NB4 (cell line): ENCODE data around the gene UBL7.

Experiments
- DNase-seq: peaks from one replicate; pipeline ENCODE4 v3.0.0; 2010; ENCODE audit warnings: low read depth
- H3K4me3 ChIP-seq: one replicate; pipeline ENCODE4 v1.5.1; 2011; ENCODE audit warnings: mild to moderate bottlenecking, low read depth, low read length, moderate library complexity
- CTCF ChIP-seq: IDR thresholded peaks from one replicate; pipeline ENCODE4 v1.5.1; 2012; ENCODE audit warnings: low read depth, low read length
- MAX ChIP-seq: IDR thresholded peaks from 2 replicates; pipeline ENCODE4 v1.6.1; 2011; ENCODE audit warnings: low read depth, low read length
- MYC ChIP-seq: IDR thresholded peaks from 2 replicates; pipeline ENCODE4 v1.6.1; 2011; ENCODE audit warnings: low read depth, low read length
- POLR2A ChIP-seq: IDR thresholded peaks from 2 replicates; pipeline ENCODE4 v1.6.1; 2011; ENCODE audit warnings: mild to moderate bottlenecking; ENCODE audit not compliant: insufficient read length; ENCODE audit errors: extremely low read depth

The UBL7 gene

GRCh38 chr15:74460871-74461846, at the start of gene UBL7:
UBL7 (minus strand) TSS chr15:74461160; CDS start chr15:74458867, 2,293 bp downstream.
- TF ChIP-seq POLR2A (peak; percentile 93), MYC (peak; percentile 43), MAX (peak; percentile 69), CTCF (peak; percentile 18)
- DNase-seq = peak; percentile 99
- H3K4me3 ChIP-seq = peak within 1 kb of the TSS; percentile 92

- no peak for DNase-seq
- no peak overlapping the region for H3K4me3 ChIP-seq
- TF ChIP-seq POLR2A = no peak
- no peak for TF ChIP-seq MYC
- no peak for TF ChIP-seq MAX
- no peak for TF ChIP-seq CTCF
These were observed 45.5 kb upstream of the UBL7 start for GRCh38 chr15:74506515-74506840.

- DNase-seq = no peak
- no peak overlapping the region for H3K4me3 ChIP-seq
- TF ChIP-seq CTCF (no peak), MAX (no peak), POLR2A (no peak), MYC (no peak)
These were observed 45.0 kb upstream of the UBL7 start for GRCh38 chr15:74505837-74506514.

GRCh38 chr15:74504836-74505235, 43.9 kb upstream of the UBL7 start:
- no peak overlapping the region for H3K4me3 ChIP-seq
- TF ChIP-seq MAX (no peak), POLR2A (no peak), MYC (no peak), CTCF (no peak)
- DNase-seq = no peak

DNA sequence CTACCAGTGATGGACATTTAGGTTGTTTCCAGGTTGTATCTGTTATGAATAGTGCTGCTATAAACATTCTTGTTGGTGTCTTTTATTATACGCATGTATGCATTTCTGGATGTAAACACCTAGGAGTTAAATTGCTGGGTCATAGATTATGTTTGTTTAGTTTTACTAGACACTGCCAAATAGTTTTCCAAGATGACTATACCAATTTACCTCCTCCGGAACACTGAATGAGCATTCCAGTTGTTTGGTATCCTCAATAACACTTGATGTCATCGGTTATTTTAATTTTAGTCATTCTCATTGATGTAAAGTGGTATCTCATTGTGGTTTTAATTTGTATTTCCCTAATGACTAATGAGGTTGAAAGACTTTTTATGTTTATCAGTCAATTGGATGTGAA, 43.5 kb upstream of the UBL7 start:
- no peak overlapping the region for H3K4me3 ChIP-seq
- DNase-seq = no peak
- no peak for TF ChIP-seq POLR2A
- TF ChIP-seq MAX = no peak
- TF ChIP-seq MYC = no peak
- TF ChIP-seq CTCF = no peak
